LNCAP (cell line): ENCODE measurements around the gene OR10H4.

Source experiments
- TF ChIP-seq, protein P1 (sequence below): fragments of 450-650 bp; IDR thresholded peaks from 2 replicates; pipeline ENCODE4 v1.5.1; 2017; ENCODE audit warnings: mild to moderate bottlenecking

Gene OR10H4

DNA sequence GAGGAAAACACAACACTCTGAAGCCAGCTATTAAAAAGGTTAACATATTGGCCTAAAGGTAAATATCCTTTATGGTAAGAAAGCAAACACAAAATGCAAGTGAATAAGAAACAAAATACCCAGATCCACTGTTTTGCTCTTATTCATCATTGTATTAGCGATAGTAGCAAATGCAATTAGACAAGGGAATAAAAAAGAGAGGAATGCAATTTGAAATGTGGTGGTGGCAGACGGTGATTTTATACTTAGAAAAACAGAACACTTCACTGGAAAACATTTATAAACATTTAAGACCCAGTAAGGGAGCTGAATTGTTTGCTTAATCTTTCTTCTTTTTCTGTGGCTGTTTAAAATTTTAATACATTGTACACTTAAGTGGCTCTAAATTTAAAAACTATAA lies 33.7 kb upstream of the OR10H4 start:
- TF ChIP-seq, protein P1, sequence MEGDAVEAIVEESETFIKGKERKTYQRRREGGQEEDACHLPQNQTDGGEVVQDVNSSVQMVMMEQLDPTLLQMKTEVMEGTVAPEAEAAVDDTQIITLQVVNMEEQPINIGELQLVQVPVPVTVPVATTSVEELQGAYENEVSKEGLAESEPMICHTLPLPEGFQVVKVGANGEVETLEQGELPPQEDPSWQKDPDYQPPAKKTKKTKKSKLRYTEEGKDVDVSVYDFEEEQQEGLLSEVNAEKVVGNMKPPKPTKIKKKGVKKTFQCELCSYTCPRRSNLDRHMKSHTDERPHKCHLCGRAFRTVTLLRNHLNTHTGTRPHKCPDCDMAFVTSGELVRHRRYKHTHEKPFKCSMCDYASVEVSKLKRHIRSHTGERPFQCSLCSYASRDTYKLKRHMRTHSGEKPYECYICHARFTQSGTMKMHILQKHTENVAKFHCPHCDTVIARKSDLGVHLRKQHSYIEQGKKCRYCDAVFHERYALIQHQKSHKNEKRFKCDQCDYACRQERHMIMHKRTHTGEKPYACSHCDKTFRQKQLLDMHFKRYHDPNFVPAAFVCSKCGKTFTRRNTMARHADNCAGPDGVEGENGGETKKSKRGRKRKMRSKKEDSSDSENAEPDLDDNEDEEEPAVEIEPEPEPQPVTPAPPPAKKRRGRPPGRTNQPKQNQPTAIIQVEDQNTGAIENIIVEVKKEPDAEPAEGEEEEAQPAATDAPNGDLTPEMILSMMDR: no peak

DNA sequence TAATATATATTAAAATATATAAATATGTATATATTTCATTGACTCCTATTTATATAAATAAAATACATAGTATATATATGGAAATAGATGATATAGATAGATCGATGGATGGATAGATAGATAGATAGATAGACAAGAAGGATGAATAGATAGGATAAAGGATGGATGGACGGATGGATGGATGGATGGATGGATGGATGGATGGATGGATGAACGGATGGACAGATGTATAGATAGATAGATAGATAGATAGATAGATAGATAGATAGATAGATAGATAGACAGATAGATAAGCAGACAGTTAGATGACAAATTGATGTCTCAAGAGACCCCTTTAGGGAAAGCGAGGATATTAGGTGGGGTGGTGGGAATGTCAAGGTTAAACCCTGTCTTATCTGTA lies 29.6 kb upstream of the OR10H4 start:
- TF ChIP-seq, protein P1: no peak

DNA sequence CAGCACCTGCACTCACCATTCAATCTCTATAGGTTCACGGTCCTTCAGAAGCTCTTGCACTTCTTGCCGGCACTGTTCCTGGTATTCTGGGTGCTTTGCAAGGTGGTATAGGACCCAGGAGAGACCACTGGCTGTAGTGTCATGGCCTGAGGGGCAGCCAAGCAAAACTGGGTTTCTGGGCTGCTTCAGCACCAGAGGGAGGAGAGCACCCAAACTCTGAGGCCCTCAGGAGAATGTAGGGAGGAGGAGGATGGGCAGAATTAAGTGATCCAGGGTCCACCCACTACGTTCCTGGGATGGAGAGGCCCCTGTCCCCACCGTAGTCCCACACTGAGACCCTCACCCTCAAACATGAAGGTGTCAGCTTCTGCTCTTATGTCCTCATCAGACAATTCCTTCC lies 26.8 kb upstream of the OR10H4 start:
- TF ChIP-seq, protein P1: no peak

- TF ChIP-seq, protein P1: no peak
Observed at GRCh38 chr19:15923702-15924101, 25.1 kb upstream of the OR10H4 start.

- TF ChIP-seq, protein P1: no peak
Observed at GRCh38 chr19:15926484-15926883, 22.3 kb upstream of the OR10H4 start.

GRCh38 chr19:15928321-15928720 lies 20.5 kb upstream of the OR10H4 start:
- TF ChIP-seq, protein P1: no peak

- TF ChIP-seq, protein P1: no peak
Observed at GRCh38 chr19:15934332-15935078, 14.3 kb upstream of the OR10H4 start, which contains the start of gene CYP4F11. Gene CYP4F11 (minus strand): TSS chr19:15934529. CDS start chr19:15934408, 121 bp downstream.
